B cell (primary cell): Measurements from ENCODE around the gene CDH5. TPM values are rescaled to one million over a fixed set of nuclear protein-coding genes. Genes with fewer than 3 reads are reported as not detected.

Source experiments
- ATAC-seq: fragments of 200-7000 bp; cut with Tn5 transposase; one replicate; pipeline ENCODE4 v1.10.0; 2021; ENCODE audit warnings: low read depth, mild to moderate bottlenecking, moderate number of reproducible peaks, moderate library complexity
- CTCF ChIA-PET: fragments of 350-600 bp; sonication (Branson Sonifier 250); formaldehyde crosslinking; loops from one replicate; lab custom pipeline; 2021; ENCODE audit warnings: antibody characterized with exemption, inconsistent platforms; lab: Charles Lee
- POLR2A ChIA-PET: fragments of 350-600 bp; sonication (Branson Sonifier 250); formaldehyde crosslinking; loops from one replicate; lab custom pipeline; 2021; ENCODE audit warnings: antibody characterized with exemption; lab: Charles Lee
- DNase-seq: peaks from one replicate; pipeline ENCODE4 v3.0.0; 2013
- H2AFZ ChIP-seq: 2 replicates; pipeline ENCODE4 v1.6.1; 2012; ENCODE audit warnings: mild to moderate bottlenecking, low read depth, low read length; ENCODE audit not compliant: insufficient read depth, poor library complexity, severe bottlenecking
- H3K27ac ChIP-seq, 2 donors: 1 replicate in 1 of 2; 2 replicates in 1 of 2; pipeline ENCODE4 v1.5.1; 2012 to 2013; ENCODE audit warnings: low read length in 2 of 2, mild to moderate bottlenecking in 2 of 2, moderate library complexity in 1 of 2
- H3K27me3 ChIP-seq, 4 experiments: fragments of 200-600 bp in 1 of 4; sonication (generic) in 1 of 4; replicated peaks in 1 of 4; 1 replicate in 2 of 4; 2 replicates in 2 of 4; pipeline versions ENCODE4 v1.6.1 to v1.7.0; 2013 to 2016; ENCODE audit warnings: low read length in 3 of 4, mild to moderate bottlenecking in 2 of 4, mixed read lengths in 1 of 4, moderate library complexity in 1 of 4; ENCODE audit not compliant: insufficient read depth in 4 of 4, control insufficient read depth in 3 of 4; ENCODE audit errors: control extremely low read depth in 1 of 4
- H3K36me3 ChIP-seq, 2 experiments: replicated peaks in 1 of 2; 1 replicate in 1 of 2; 2 replicates in 1 of 2; pipeline versions ENCODE4 v1.6.1 to v1.7.1; 2013; ENCODE audit warnings: low read length in 1 of 2; ENCODE audit not compliant: insufficient read depth in 2 of 2, control insufficient read depth in 1 of 2; ENCODE audit errors: control extremely low read depth in 1 of 2, extremely low read depth in 1 of 2
- H3K4me1 ChIP-seq, 2 donors: fragments of 200-600 bp in 1 of 2; sonication (generic) in 1 of 2; 1 replicate in 1 of 2; 2 replicates in 1 of 2; pipeline versions ENCODE4 v1.5.1 to v1.6.1; 2013 to 2017; ENCODE audit warnings: low read length in 2 of 2; ENCODE audit not compliant: control insufficient read depth in 2 of 2, insufficient read depth in 2 of 2
- H3K4me2 ChIP-seq: replicated peaks from 2 replicates; pipeline ENCODE3; 2012; ENCODE audit warnings: mild to moderate bottlenecking, low read depth, low read length; ENCODE audit not compliant: poor library complexity, severe bottlenecking
- H3K4me3 ChIP-seq, 5 experiments: fragments of 200-600 bp in 1 of 5; sonication (generic) in 1 of 5; 1 replicate in 3 of 5; 2 replicates in 2 of 5; pipeline versions ENCODE4 v1.5.1 to v1.7.0; 2011 to 2016; ENCODE audit warnings: low read length in 4 of 5, mild to moderate bottlenecking in 4 of 5, low read depth in 2 of 5, control low read depth in 1 of 5, moderate library complexity in 1 of 5; ENCODE audit not compliant: insufficient read depth in 1 of 5; ENCODE audit errors: control extremely low read depth in 1 of 5, extremely low read depth in 1 of 5
- H3K79me2 ChIP-seq: fragments of 200-600 bp; sonication (generic); one replicate; pipeline ENCODE4 v1.6.0; 2016; ENCODE audit warnings: low read length; ENCODE audit not compliant: control insufficient read depth, insufficient read depth
- H3K9ac ChIP-seq: fragments of 200-600 bp; sonication (generic); 2 replicates; pipeline ENCODE4 v1.6.1; 2017; ENCODE audit warnings: mild to moderate bottlenecking, low read length, moderate library complexity
- H3K9me3 ChIP-seq, 3 donors: one replicate each; pipeline versions ENCODE4 v1.6.1 to v1.7.1; 2013; ENCODE audit warnings: low read length in 2 of 3; ENCODE audit not compliant: control insufficient read depth in 2 of 3, insufficient read depth in 1 of 3; ENCODE audit errors: control extremely low read depth in 1 of 3
- H4K20me1 ChIP-seq: 2 replicates; pipeline ENCODE4 v1.6.0; 2012; ENCODE audit warnings: mild to moderate bottlenecking, low read length; ENCODE audit not compliant: insufficient read depth, control insufficient read depth, poor library complexity, severe bottlenecking
- H3K27ac Mint-ChIP-seq: one replicate; pipeline ENCODE4 v1.8.0; 2021; ENCODE audit warnings: mixed read lengths
- H3K27me3 Mint-ChIP-seq: one replicate; pipeline ENCODE4 v1.8.0; 2021; ENCODE audit warnings: mixed read lengths
- H3K4me1 Mint-ChIP-seq: one replicate; pipeline ENCODE4 v1.8.0; 2021; ENCODE audit warnings: mixed read lengths
- H3K4me3 Mint-ChIP-seq: one replicate; pipeline ENCODE4 v1.8.0; 2021; ENCODE audit warnings: mixed read lengths
- H3K9me3 Mint-ChIP-seq: one replicate; pipeline ENCODE4 v1.8.0; 2022; ENCODE audit warnings: mixed read lengths; ENCODE audit not compliant: insufficient read depth
- CTCF ChIP-seq: fragments of 200-600 bp; IDR thresholded peaks from one replicate; pipeline ENCODE4 v1.8.0; 2022; ENCODE audit warnings: antibody characterized with exemption, mild to moderate bottlenecking
- EZH2 ChIP-seq: IDR thresholded peaks from 2 replicates; pipeline ENCODE4 v1.6.1; 2012; ENCODE audit warnings: borderline replicate concordance, low read depth, mild to moderate bottlenecking, moderate library complexity, low read length; ENCODE audit not compliant: insufficient read depth, poor library complexity, severe bottlenecking
- WGBS: methylation state at CpG from one replicate; pipeline ENCODE4 v1.1.5; 2013; ENCODE audit warnings: missing lambda C conversion rate; ENCODE audit not compliant: insufficient coverage; 5-methylcytosine and 5-hydroxymethylcytosine counted together
- intact Hi-C: fragments of 100-400 bp; cut with micrococcal nuclease; formaldehyde crosslinking; loops from one replicate; pipeline ENCODE4 v1.10.0; 2022
- polyA plus RNA-seq: library from polyadenylated mRNA; depleted of rRNA; stranded (reverse); fragments of >200 nt; gene quantifications from 2 replicates; pipeline ENCODE4 v1.2.3, GENCODE V29; 2012
- total RNA-seq, 2 donors: library from RNA; stranded (reverse); fragments of 120-200 nt in 1 of 2; gene quantifications; 1 replicate in 1 of 2; 2 replicates in 1 of 2; pipeline versions ENCODE4 v1.2.3 to v1.2.4, GENCODE V29; 2013 to 2022

Gene CDH5
- total and polyA plus RNA-seq, 2 donors (not counting 1 experiment from before 2014, with no cell fraction given) = not detected

GRCh38 chr16:66375451-66375850 lies 9.0 kb downstream of the CDH5 start:
- TF ChIP-seq CTCF (no peak), EZH2 (no peak)
- Histone ChIP-seq H3K27ac (no peak overlapping the region), H2AFZ (no peak overlapping the region), H3K9ac (no peak overlapping the region), H3K36me3 (no peaks in the 10 kb centered on the region), H3K27me3 (peaks cover 0 to 8% (median 0%) of the 10 kb centered on the region in 4 experiments), H3K4me2 (no peak overlapping the region), H3K4me3 (no peak overlapping the region), H3K79me2 (no peaks in the 10 kb centered on the region), H4K20me1 (no peaks in the 10 kb centered on the region), H3K9me3 (no peaks in the 10 kb centered on the region), H3K4me1 (no peaks in the 10 kb centered on the region)
- intact Hi-C loops = no loop called here
- Mint-ChIP-seq H3K27ac (no peak overlapping the region), H3K4me1 (no peaks in the 10 kb centered on the region), H3K4me3 (no peak overlapping the region), H3K9me3 (peaks cover 7% of the 10 kb centered on the region), H3K27me3 (peaks cover 5% of the 10 kb centered on the region)
- ChIA-PET CTCF (no interaction called here), POLR2A (no interaction called here)
- 100% methylated on average over 1 of the region's 9 CpGs for WGBS
- no peak for ATAC-seq
- no peak for DNase-seq

GRCh38 chr16:66376114-66376513 lies 9.6 kb downstream of the CDH5 start:
- Histone ChIP-seq H4K20me1 (no peaks in the 10 kb centered on the region), H3K4me1 (no peaks in the 10 kb centered on the region), H3K4me2 (no peak overlapping the region), H3K27me3 (peaks cover 0 to 8% (median 0%) of the 10 kb centered on the region in 4 experiments), H3K4me3 (no peak overlapping the region), H3K9me3 (no peaks in the 10 kb centered on the region), H3K9ac (no peak overlapping the region), H3K79me2 (no peaks in the 10 kb centered on the region), H2AFZ (no peak overlapping the region), H3K36me3 (no peaks in the 10 kb centered on the region), H3K27ac (no peak overlapping the region)
- 80% methylated on average over 2 of the region's 6 CpGs for WGBS
- TF ChIP-seq CTCF = no peak
- TF ChIP-seq EZH2 = no peak
- ATAC-seq (no peak), DNase-seq (no peak)
- H3K27me3 Mint-ChIP-seq = peaks cover 6% of the 10 kb centered on the region
- no peak overlapping the region for H3K27ac Mint-ChIP-seq
- intact Hi-C loops = no loop called here
- ChIA-PET POLR2A (no interaction called here), CTCF (no interaction called here)
- no peaks in the 10 kb centered on the region for H3K4me1 Mint-ChIP-seq
- no peak overlapping the region for H3K4me3 Mint-ChIP-seq
- peaks cover 9% of the 10 kb centered on the region for H3K9me3 Mint-ChIP-seq
